Measurements from ENCODE around the gene COL23A1.
A peak's percentile ranks its signal among the peaks of the same experiment; 100 is the strongest.

The COL23A1 gene

DNA sequence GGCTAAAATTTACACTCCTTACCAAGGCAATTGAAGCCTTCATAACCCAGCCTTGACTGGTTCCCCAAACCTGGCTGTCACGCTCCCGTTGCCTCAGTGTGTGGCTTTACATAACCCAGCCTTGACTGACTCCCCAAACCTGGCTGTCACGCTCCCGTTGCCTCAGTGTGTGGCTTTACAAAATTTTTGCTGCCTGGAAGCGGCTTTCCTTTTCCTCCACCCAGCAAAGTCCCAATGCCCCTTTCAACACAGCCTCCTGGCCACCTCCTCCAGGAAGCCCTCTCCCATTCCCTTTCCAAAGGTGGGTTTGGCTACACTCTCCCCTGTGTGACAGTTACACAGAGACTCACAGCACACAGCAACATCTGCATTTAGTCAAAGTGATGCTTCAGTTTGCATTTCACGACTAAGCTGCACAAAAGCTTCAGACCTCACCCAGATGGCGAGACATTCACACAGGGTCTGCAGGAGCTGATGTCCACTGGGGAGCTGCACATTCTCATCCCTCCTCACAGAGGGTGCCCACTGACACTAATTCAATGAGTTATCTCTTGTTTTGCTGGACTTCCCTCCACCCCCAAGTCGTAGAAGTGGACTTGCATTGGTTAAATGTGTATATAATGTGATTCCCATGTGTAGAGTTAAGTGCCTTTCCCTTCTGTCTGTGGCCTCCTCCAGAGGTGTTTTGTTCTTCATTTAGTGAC is 201.0 kb downstream of the COL23A1 start:
- H3K4me3 ChIP-seq: no peak overlapping the region
- no peak for DNase-seq (ENCODE audit: low spot score)
- TF ChIP-seq, protein P1, sequence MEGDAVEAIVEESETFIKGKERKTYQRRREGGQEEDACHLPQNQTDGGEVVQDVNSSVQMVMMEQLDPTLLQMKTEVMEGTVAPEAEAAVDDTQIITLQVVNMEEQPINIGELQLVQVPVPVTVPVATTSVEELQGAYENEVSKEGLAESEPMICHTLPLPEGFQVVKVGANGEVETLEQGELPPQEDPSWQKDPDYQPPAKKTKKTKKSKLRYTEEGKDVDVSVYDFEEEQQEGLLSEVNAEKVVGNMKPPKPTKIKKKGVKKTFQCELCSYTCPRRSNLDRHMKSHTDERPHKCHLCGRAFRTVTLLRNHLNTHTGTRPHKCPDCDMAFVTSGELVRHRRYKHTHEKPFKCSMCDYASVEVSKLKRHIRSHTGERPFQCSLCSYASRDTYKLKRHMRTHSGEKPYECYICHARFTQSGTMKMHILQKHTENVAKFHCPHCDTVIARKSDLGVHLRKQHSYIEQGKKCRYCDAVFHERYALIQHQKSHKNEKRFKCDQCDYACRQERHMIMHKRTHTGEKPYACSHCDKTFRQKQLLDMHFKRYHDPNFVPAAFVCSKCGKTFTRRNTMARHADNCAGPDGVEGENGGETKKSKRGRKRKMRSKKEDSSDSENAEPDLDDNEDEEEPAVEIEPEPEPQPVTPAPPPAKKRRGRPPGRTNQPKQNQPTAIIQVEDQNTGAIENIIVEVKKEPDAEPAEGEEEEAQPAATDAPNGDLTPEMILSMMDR (IDR thresholded peaks at IDR 0.05): no peak
- no peak overlapping the region for H3K27ac ChIP-seq

DNA sequence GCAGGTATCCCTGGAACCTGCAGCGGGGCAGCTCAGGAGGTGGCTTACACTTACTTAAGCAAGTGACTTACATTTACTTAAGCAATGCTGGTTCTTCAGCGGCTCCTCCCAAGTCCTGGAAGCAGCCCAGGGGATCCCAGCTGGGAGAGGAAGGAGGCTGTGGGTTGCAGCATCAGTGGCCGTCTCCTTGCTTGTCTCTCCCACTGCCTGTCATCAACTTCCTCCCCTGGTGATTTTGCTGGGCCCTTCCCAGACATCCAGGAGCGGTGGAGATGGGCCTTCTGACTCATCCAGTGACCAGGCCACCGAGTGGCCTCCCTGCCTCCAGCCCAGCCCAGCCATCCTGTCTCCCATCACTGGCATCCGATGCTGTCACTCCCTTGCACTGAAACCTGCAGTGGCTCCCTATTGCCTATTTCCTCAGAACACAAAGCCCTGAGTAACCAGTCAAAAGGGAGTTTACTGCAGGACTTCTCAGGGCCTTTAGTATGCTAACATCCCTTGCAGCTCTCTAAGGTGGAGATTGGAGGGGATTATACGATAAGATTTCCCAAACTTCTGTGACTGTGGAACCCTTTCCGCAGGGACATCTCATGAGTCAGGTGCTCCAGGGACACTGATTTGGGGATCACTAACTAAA is 201.7 kb downstream of the COL23A1 start:
- no peak overlapping the region for H3K4me3 ChIP-seq
- no peak overlapping the region for H3K27ac ChIP-seq
- TF ChIP-seq, protein P1 (IDR thresholded peaks at IDR 0.05): no peak
- peak; percentile 72 for DNase-seq (ENCODE audit: low spot score)

DNA sequence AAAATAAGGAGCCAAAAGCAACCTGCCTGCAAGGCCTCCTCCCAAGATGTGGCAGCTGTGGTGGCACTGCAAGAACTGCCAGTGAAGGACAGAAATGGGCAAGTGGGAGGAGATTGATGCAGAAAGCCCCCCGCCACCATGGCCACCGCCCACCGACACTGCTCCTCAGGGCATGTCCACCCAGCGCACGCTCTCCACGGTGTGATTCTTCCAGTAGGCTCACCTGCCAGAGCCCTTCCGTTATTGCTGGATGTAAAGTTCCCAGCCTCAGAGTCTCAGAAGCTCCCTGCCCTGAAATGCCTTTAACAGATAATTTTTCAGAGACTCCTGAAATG is 202.4 kb downstream of the COL23A1 start:
- no peak overlapping the region for H3K4me3 ChIP-seq
- H3K27ac ChIP-seq: no peak overlapping the region
- TF ChIP-seq, protein P1 (IDR thresholded peaks at IDR 0.05): no peak
- DNase-seq (ENCODE audit: low spot score): no peak

DNA sequence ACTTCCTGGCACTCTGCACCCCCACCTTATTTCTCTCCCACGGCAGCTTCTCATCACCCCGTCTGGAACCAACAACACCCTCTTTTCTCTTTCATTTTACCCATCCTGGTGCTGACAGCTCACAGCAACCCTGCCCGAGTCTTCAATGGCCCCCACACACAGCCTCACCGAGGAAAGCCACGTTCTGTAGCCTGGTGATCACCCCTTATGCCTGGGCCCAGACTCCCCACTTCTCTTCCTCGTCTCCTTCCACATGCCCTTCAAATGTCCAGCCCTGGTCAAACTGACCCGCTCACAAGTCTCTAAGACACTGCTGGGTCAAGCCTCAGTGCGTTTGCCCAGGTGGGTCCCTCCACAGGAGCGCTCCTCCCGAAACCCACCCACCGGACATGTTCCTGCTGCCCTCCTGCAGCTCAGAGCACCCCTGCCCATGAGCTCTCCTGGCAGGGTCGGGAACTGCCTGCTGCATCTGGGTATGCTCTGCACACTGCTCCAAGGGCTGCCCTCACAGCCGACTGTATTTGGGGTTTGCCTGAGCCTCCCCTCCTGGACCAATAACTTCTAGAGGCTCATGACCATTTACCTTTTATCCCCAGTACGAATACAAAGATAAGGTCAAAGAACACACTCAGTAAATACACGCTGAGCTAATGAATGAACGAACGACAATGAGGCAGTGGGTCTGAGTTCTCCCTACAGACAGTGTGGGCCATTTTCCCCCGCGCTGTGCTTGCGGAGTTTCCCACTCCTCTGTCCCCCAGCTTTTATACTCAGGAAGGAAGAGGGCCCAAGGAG is 202.9 kb downstream of the COL23A1 start:
- Histone ChIP-seq H3K27ac (no peak overlapping the region), H3K4me3 (no peak overlapping the region)
- DNase-seq (ENCODE audit: low spot score): peak; percentile 40
- TF ChIP-seq, protein P1 (IDR thresholded peaks at IDR 0.05): no peak

DNA sequence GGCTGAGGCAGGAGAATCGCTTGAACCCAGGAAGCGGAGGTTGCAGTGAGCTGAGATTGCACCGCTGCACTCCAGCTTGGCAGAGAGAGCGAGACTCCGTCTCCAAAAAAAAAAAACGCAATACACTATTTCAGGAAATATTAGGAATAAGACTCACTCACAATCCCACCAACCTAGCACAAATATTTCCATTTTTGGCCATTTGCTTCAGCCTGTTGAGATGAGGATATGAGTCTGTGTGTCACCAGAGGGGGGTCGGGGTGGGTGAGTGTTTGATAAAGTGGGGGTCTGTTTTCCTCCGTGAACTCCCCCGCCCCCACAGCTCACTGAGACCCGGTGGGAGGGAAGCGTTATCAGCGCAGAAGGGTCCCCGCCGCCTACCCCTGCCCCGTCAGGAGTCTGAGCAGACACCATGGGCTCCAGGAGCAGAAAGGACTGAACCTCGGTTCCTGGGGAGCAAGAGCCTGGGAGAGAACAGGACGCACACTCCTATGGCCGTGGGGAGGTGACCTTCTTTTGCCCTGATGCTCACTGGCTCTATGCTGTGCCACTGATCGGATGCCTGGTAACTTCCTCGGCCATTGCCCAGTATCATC is 203.8 kb downstream of the COL23A1 start:
- no peak overlapping the region for H3K4me3 ChIP-seq
- TF ChIP-seq, protein P1 (IDR thresholded peaks at IDR 0.05): no peak
- no peak overlapping the region for H3K27ac ChIP-seq
- DNase-seq (ENCODE audit: low spot score): no peak

DNA sequence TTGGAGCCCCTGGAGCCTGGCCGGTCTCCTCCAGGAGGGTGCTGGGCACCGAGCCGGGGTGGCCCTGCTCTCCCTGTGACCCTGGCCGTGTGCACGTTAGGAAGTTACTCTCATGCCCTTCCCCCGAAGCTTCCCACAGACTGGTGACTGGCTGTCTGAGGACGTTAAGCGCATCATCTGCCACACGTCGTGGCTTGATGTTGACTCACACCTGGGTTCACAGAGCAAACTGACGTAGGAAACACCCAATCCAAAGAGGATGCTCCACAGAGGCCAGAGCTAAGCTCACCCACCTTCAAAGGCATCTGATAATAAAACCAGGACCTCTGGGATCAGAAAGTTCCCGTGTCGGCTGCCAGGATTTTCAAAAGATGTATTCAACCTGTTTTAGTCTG is 204.7 kb downstream of the COL23A1 start:
- Histone ChIP-seq H3K27ac (no peak overlapping the region), H3K4me3 (no peak overlapping the region)
- no peak for DNase-seq (ENCODE audit: low spot score)
- TF ChIP-seq, protein P1 (IDR thresholded peaks at IDR 0.05): no peak
